HUDEP-2 (cell line): ENCODE measurements around the gene C3orf22.

ENCODE experiments used
- DNase-seq, 76 experiments: peaks; one replicate each; lab custom pipeline; 2025; ENCODE audit not compliant: unreplicated experiment in 76 of 76; lab: John Stamatoyannopoulos, UW

The C3orf22 gene

GRCh38 chr3:126528800-126529541 lies 29.8 kb downstream of the C3orf22 start:
- DNase-seq = peak in 20 of 76 experiments; percentile 5 to 39 (median 20)

GRCh38 chr3:126528419-126528799 lies 30.3 kb downstream of the C3orf22 start:
- no peak for DNase-seq

GRCh38 chr3:126527455-126528211 lies 31.1 kb downstream of the C3orf22 start:
- no peak for DNase-seq

GRCh38 chr3:126527006-126527405 lies 31.7 kb downstream of the C3orf22 start:
- no peak for DNase-seq

GRCh38 chr3:126526668-126527005 lies 32.1 kb downstream of the C3orf22 start:
- no peak for DNase-seq

- DNase-seq = no peak
These were observed 32.7 kb downstream of the C3orf22 start for GRCh38 chr3:126525853-126526667.

- DNase-seq = no peak
These were observed 33.5 kb downstream of the C3orf22 start for GRCh38 chr3:126525091-126525852.

- DNase-seq = peak in 1 of 76 experiments; percentile 26
These were observed 34.2 kb downstream of the C3orf22 start for GRCh38 chr3:126524429-126524988.

GRCh38 chr3:126523745-126524428 lies 34.8 kb downstream of the C3orf22 start, which contains the start of gene CHST13:
TSS of gene CHST13 (plus strand) at chr3:126524155. CDS start at chr3:126524333, 178 bp downstream.
- peak in 11 of 76 experiments; percentile 6 to 42 (median 19) for DNase-seq

GRCh38 chr3:126522363-126522788 lies 36.4 kb downstream of the C3orf22 start:
- peak in 24 of 76 experiments; percentile 7 to 44 (median 20) for DNase-seq

- no peak for DNase-seq
These were observed 37.4 kb downstream of the C3orf22 start for GRCh38 chr3:126521122-126521891.

- DNase-seq = no peak
These were observed 39.0 kb downstream of the C3orf22 start for GRCh38 chr3:126519506-126520455.

GRCh38 chr3:126518779-126519177 lies 40.0 kb downstream of the C3orf22 start:
- DNase-seq = no peak

- no peak for DNase-seq
These were observed 40.5 kb downstream of the C3orf22 start for GRCh38 chr3:126517986-126518778.

- DNase-seq = no peak
These were observed 41.3 kb downstream of the C3orf22 start, which contains the start of gene UROC1 for GRCh38 chr3:126517291-126517951. TSS of gene UROC1 (minus strand) at chr3:126517773. CDS start at chr3:126517719, 54 bp downstream.

- no peak for DNase-seq
These were observed 41.8 kb downstream of the C3orf22 start for GRCh38 chr3:126516936-126517290.
